K562 (cell line): ENCODE measurements around the gene SAPCD1. TPM values are rescaled to one million over a fixed set of nuclear protein-coding genes. Genes with fewer than 3 reads are reported as not detected.
A peak's percentile ranks its signal among the peaks of the same experiment; 100 is the strongest.

Experiments used
- BDP1 ChIP-seq: IDR thresholded peaks from 3 replicates; pipeline ENCODE4 v1.6.1; 2011; ENCODE audit not compliant: insufficient read length, insufficient read depth
- CBX1 ChIP-seq: sonication (generic); IDR thresholded peaks from 2 replicates; pipeline ENCODE4 v1.6.1; 2016; ENCODE audit warnings: antibody characterized with exemption, low read depth, mild to moderate bottlenecking
- CBX3 ChIP-seq, 2 experiments: IDR thresholded peaks; 1 replicate in 1 of 2; 2 replicates in 1 of 2; pipeline ENCODE4 v1.6.1; 2012; ENCODE audit warnings: inconsistent platforms in 2 of 2, low read length in 2 of 2, borderline replicate concordance in 1 of 2, control low read depth in 1 of 2
- CBX8 ChIP-seq: fragments of 200-600 bp; sonication (generic); IDR thresholded peaks from 2 replicates; pipeline ENCODE4 v1.6.1; 2012; ENCODE audit warnings: borderline replicate concordance, mixed run types, low read depth, mild to moderate bottlenecking, moderate library complexity, mixed read lengths, low read length, control low read depth, inconsistent platforms; ENCODE audit not compliant: poor library complexity, severe bottlenecking; ENCODE audit errors: extremely low read depth
- CEBPB ChIP-seq: fragments of 450-650 bp; IDR thresholded peaks from 2 replicates; pipeline ENCODE4 v1.6.1; 2016; ENCODE audit warnings: missing genetic modification characterization, missing compliant biosample characterization
- E2F8 ChIP-seq: fragments of 450-650 bp; IDR thresholded peaks from 2 replicates; pipeline ENCODE4 v1.7.1; 2018; ENCODE audit warnings: mild to moderate bottlenecking, low read depth; ENCODE audit not compliant: partially characterized antibody
- FOXK1 ChIP-seq: sonication (generic); formaldehyde crosslinking; IDR thresholded peaks from 2 replicates; pipeline ENCODE4 v1.8.0; 2022; ENCODE audit warnings: missing genetic modification reagents, mild to moderate bottlenecking, borderline replicate concordance
- GMEB1 ChIP-seq: fragments of 250-450 bp; sonication (Bioruptor Pico); IDR thresholded peaks from 2 replicates; pipeline ENCODE4 v1.4.0; 2020; ENCODE audit warnings: mild to moderate bottlenecking
- IFI16 ChIP-seq: fragments of 250-450 bp; sonication (Bioruptor Pico); IDR thresholded peaks from 2 replicates; pipeline ENCODE4 v2.1.2; 2022; ENCODE audit warnings: mild to moderate bottlenecking, inconsistent platforms
- KAT8 ChIP-seq: fragments of 450-650 bp; IDR thresholded peaks from 2 replicates; pipeline ENCODE4 v1.6.1; 2016; ENCODE audit warnings: low read depth, mild to moderate bottlenecking
- KDM4B ChIP-seq, 2 experiments: fragments of 450-650 bp in 1 of 2; sonication (generic) in 1 of 2; IDR thresholded peaks; 2 replicates each; pipeline ENCODE4 v1.6.1; 2016 to 2017; ENCODE audit warnings: borderline replicate concordance in 2 of 2, antibody characterized with exemption in 1 of 2, low read depth in 1 of 2, mild to moderate bottlenecking in 1 of 2
- MCM5 ChIP-seq: fragments of 450-650 bp; IDR thresholded peaks from 2 replicates; pipeline ENCODE4 v1.6.1; 2016; ENCODE audit warnings: low read depth
- MTA2 ChIP-seq: fragments of 450-650 bp; IDR thresholded peaks from 2 replicates; pipeline ENCODE4 v1.6.1; 2016; ENCODE audit warnings: low read depth
- MXD1 ChIP-seq: fragments of 250-450 bp; sonication (Bioruptor Pico); IDR thresholded peaks from 2 replicates; pipeline ENCODE4 v1.8.0; 2021; ENCODE audit warnings: borderline replicate concordance, mild to moderate bottlenecking, moderate library complexity; ENCODE audit not compliant: poor library complexity, severe bottlenecking
- NFIC ChIP-seq: fragments of 450-650 bp; IDR thresholded peaks from 2 replicates; pipeline ENCODE4 v1.6.1; 2017; ENCODE audit warnings: mild to moderate bottlenecking, inconsistent platforms
- POU5F1 ChIP-seq: fragments of 150-350 bp; IDR thresholded peaks from 2 replicates; pipeline ENCODE4 v1.6.1; 2014; ENCODE audit warnings: borderline replicate concordance, low read length, low read depth, mild to moderate bottlenecking; ENCODE audit not compliant: partially characterized antibody
- RCOR1 ChIP-seq, 2 experiments: IDR thresholded peaks; 2 replicates each; pipeline ENCODE4 v1.6.1; 2012; ENCODE audit warnings: low read depth in 2 of 2, low read length in 2 of 2, borderline replicate concordance in 1 of 2, improper control_type of control experiment in 1 of 2
- RHOXF2B ChIP-seq: fragments of 250-450 bp; sonication (Bioruptor Pico); conservative IDR thresholded peaks from 2 replicates; pipeline ENCODE4 v1.5.1; 2021
- SMC3 ChIP-seq: conservative IDR thresholded peaks from 2 replicates; pipeline ENCODE4 v1.6.1; 2011; ENCODE audit warnings: low read depth, low read length, improper control_type of control experiment; ENCODE audit not compliant: insufficient read depth
- TAF7 ChIP-seq: fragments of 450-650 bp; IDR thresholded peaks from 2 replicates; pipeline ENCODE4 v1.6.1; 2016; ENCODE audit warnings: missing genetic modification characterization, missing compliant biosample characterization
- TOE1 ChIP-seq, 2 experiments: fragments of 450-650 bp in 1 of 2; sonication (generic) in 1 of 2; formaldehyde crosslinking in 1 of 2; IDR thresholded peaks; 2 replicates each; pipeline versions ENCODE4 v1.7.1 to v1.8.0; 2016 to 2022; ENCODE audit warnings: borderline replicate concordance in 2 of 2, mild to moderate bottlenecking in 2 of 2, antibody characterized with exemption in 1 of 2, inconsistent platforms in 1 of 2, low read depth in 1 of 2, missing genetic modification reagents in 1 of 2, moderate library complexity in 1 of 2
- ZNF239 ChIP-seq: fragments of 250-450 bp; sonication (Bioruptor Pico); IDR thresholded peaks from 2 replicates; pipeline ENCODE4 v1.4.0; 2020; ENCODE audit warnings: mild to moderate bottlenecking
- ZNF274 ChIP-seq: IDR thresholded peaks from 2 replicates; pipeline ENCODE4 v1.6.1; 2011; ENCODE audit warnings: low read depth, mild to moderate bottlenecking, low read length, moderate library complexity, borderline replicate concordance
- polyA plus RNA-seq, 8 experiments: library from polyadenylated mRNA; depleted of rRNA in 4 of 8; stranded (reverse) in 5 of 8; unstranded in 3 of 8; fragments of >200 nt; fragmentation: Nextera tagmentation in 2 of 8; fragmentation: Illumina TruSeq in 1 of 8; extraction: Ambion mirVana in 2 of 8; extraction: Trizol in 1 of 8; gene quantifications; 2 replicates each; pipeline versions ENCODE4 v1.2.1 to v1.2.3, GENCODE V29; 2011 to 2014; ENCODE audit warnings: inconsistent platforms in 1 of 8, missing spikeins in 1 of 8
- total RNA-seq, 7 experiments: library from RNA; depleted of rRNA in 6 of 7; stranded (reverse); fragments of >200 nt in 6 of 7; fragmentation: Illumina TruSeq in 2 of 7; extraction: Trizol in 2 of 7; gene quantifications; 2 replicates each; pipeline versions ENCODE4 v1.2.1 to v1.2.3, GENCODE V29; 2011 to 2021; ENCODE audit warnings: low replicate concordance in 1 of 7

Gene SAPCD1
- total and polyA plus RNA-seq, 9 of the 15 experiments (the other 6 are each of a cell fraction or from before 2014, with no cell fraction given) = 2.6 to 30.2 (median 7.4) TPM

- TF ChIP-seq MCM5 = no peak
- no peak for TF ChIP-seq ZNF274
- peak; percentile 2; the same call in 1 of the 2 replicates for TF ChIP-seq ZNF239
- TF ChIP-seq KAT8 = no peak
- TF ChIP-seq CEBPB (tag) = no peak
- TF ChIP-seq MXD1 (CRISPR knock-in tag) = no peak
- no peak for TF ChIP-seq MTA2
- no peak for TF ChIP-seq RHOXF2B (CRISPR knock-in tag)
- TF ChIP-seq CBX3 (IDR thresholded peaks at IDR 0.05; ENCODE audit: borderline replicate concordance in 1 of 2, low read length in 2 of 2) = no peak
- no peak for TF ChIP-seq CBX1
- 0 out of 2 replicates have a peak, but pooled peaks have one; percentile 17 for TF ChIP-seq SMC3
- TF ChIP-seq POU5F1 = no peak
- TF ChIP-seq KDM4B (IDR thresholded peaks at IDR 0.05; ENCODE audit: borderline replicate concordance in 2 of 2, low read depth in 1 of 2) = no peak
- TF ChIP-seq TAF7 (tag) = peak; percentile 30; the same call in 1 of the 2 replicates
- TF ChIP-seq RCOR1 (IDR thresholded peaks at IDR 0.05; ENCODE audit: borderline replicate concordance in 1 of 2, low read depth in 2 of 2, low read length in 2 of 2) = no peak
- no peak for TF ChIP-seq TOE1 (IDR thresholded peaks at IDR 0.05; ENCODE audit: borderline replicate concordance)
- no peak for TF ChIP-seq TOE1 (CRISPR knock-in tag; IDR thresholded peaks at IDR 0.05; ENCODE audit: borderline replicate concordance, low read depth)
- TF ChIP-seq IFI16 = no peak
- peak; percentile 40; the same call in 1 of the 2 replicates for TF ChIP-seq FOXK1 (CRISPR knock-in tag)
- TF ChIP-seq GMEB1 (CRISPR knock-in tag) = 0 out of 2 replicates have a peak, but pooled peaks have one; percentile 11
- no peak for TF ChIP-seq E2F8
- TF ChIP-seq NFIC = no peak
- TF ChIP-seq CBX8 = no peak
- TF ChIP-seq BDP1 = no peak
Measured at GRCh38 chr6:31727034-31727716, 35.3 kb upstream of the SAPCD1 start (continued).
